Left lobe of liver (tissue), 2 donors: ENCODE results near the gene STRA6. TPM values are rescaled to one million over a fixed set of nuclear protein-coding genes. Genes with fewer than 3 reads are reported as not detected.
A peak's percentile ranks its signal among the peaks of the same experiment; 100 is the strongest.

Source experiments
- ATAC-seq: fragments of 200-7000 bp; cut with Tn5 transposase; one replicate; pipeline ENCODE4 v1.9.1; 2020; ENCODE audit warnings: mild to moderate bottlenecking, moderate library complexity
- DNase-seq: peaks from one replicate; pipeline ENCODE4 v3.0.0-alpha.2; 2020; ENCODE audit warnings: low spot score
- total RNA-seq: library from RNA; stranded (reverse); gene quantifications from one replicate; pipeline ENCODE4 v1.2.1, GENCODE V29; 2021
- donor health status: DM: no; HTN: no; CAD: no; lungs with moderate emphysema.
- donor health status: DM: no; HTN: yes; CAD: no.

STRA6 gene
- total RNA-seq, 1 donor from 2014 or later, result not detected

DNA sequence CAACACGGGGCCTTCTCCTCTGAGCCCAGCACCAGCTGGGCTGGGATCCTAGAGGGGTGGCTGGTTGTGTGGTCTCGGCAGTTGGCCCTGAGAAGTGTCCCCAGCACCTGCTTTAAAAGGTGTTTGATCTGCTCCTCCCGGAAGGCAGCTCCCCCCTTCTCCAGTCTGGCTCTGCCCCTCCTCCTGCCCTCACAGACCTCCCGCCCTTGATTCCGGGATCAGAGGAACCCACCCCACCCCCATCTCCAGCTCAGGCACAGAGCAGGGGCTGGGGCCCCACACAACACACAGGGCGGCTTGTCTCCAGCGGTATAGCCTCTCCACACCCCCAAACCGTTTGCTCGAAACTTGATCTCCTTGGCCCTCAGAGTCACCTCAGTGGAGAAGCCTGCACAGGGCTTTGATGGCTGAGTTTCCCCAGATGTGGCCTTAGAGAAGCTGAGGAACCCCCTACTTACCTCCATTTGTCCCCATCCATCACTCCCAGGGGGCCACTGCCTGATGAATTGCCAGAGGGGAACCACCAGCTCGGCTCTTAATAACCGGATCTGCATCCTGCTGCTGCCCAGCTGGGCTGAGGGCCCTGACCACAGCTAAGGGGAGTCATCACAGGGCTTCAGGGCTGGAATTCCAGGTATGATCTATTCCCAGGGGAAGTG, 6.4 kb upstream of the STRA6 start:
- ATAC-seq (no peak), DNase-seq (no peak)

DNA sequence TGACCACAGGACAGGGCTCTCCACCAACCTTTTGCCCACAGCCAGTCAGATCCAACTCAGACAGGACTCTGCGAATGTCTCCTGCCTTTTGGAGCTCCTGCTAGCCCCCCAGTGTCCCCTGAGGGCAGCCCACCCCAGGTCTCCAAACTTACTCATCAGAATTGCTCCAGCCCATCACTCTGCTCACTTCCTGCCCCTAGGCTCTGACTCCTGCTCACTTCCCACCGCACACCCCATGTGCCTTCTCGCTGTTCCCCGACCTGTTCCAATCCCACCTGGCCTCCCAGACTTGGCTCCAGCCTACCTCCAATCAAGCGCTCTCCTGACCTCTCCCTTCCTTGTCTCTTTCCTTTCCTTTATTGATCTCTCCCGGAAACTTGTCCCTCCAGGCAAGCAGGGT, 5.9 kb upstream of the STRA6 start:
- ATAC-seq (no peak), DNase-seq (no peak)

DNA sequence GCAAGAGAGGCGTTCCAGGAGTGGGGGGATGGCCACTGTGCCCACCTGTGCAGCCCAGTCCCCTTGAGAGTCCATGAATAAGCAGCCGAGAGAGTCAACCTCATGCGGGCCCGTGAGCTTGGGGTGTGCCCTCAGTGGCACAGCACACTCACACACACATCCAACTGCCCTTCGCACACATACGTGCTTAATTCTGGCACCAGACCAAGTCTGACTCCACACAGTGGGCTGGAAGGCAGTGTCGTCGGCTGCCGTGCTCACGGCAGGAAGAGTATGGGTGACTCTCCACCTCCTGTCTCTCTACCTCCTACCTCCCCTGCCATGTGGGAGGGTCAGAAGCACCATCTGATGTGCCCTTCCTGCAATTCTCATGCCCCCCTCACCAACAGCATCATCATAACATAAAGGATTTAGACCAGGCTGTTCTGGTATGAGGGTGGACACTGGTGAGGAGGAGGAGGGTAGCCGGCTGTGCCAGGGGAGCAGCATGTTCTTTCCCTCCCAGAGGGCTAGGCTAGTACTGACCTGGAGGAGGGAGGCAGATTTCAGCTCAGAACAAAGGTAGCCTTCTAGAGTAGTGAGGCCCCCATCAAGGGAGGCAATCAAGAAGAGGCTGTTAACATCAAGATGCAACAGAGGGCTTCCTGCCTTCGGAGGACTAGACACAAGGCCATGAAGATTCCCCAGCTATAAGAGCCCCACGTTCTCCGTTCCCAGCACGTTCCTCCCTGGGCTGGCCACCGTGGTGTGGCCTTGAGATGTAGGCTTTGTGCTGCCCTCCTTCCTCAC, 5.3 kb upstream of the STRA6 start:
- DNase-seq (no peak), ATAC-seq (no peak)

DNA sequence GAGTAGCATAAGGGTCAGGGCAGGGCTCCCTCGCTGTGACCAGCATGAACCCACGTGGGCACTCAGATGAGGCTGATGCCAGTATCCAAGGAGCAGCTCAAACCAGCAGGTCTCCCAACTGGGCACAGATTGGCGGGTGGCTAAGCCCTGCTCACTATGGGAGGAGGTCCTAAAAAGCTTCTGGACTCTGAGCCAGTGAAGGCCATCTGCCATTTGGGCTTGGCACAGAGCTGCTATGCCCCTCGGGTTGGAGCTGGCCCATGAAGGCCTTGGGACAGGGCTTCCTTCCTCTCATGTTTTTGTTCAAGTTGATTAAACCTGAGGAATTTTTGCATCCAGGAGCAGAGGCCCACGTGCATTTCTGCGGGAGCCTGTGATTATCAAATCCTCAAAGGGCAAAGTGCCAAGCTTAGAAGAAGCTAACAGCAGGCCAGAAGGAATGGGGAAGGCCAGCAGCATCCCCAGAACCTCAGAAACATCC, 4.3 kb upstream of the STRA6 start:
- no peak for DNase-seq

DNA sequence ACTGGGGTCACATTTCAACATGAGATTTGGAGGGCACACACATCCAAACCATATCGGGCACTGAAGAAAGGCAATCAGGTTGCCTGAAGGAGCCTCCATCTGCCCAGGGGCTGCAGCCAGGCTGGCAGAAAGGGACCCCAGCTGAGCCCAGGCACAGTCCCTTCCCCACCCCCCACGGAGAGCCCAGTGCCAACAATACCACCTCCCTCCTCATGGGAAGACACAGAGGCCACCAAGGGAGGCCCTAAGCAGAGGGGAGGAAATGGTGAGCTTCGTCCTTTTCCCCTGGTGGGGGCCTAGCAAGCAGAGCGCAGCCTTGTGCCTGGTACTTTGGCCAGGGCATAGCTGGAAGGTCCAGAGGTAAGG, 3.0 kb upstream of the STRA6 start:
- no peak for DNase-seq
- no peak for ATAC-seq

More for the DNA sequence above, 4.3 kb upstream of the STRA6 start:
- ATAC-seq, result no peak

DNA sequence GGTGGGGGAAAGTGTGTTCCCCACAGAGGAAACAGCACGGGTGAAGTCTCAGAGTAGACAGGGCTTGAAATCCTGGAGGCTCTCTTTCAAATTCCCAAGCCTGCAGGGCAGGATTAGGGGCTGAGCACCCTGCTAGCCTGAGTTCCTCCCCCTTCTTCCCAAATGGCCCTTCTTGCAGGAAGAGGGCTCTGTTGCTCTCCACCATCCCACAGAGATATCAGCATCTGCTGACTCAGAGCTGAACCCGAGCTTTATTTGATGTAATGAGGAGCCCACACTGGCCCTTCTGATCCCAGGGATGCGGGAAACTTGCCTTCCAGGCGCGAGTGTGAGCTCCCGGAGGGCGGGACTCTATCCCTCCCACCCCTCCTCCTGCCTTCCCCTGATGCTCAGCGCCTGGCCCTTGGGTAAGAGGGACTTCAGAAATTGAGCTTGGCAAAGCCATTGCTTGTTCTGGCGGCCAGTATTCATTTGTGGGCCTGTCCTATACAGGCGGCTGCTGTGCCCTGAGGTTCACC, 1.4 kb upstream of the STRA6 start:
- no peak for DNase-seq
- ATAC-seq, result no peak

DNA sequence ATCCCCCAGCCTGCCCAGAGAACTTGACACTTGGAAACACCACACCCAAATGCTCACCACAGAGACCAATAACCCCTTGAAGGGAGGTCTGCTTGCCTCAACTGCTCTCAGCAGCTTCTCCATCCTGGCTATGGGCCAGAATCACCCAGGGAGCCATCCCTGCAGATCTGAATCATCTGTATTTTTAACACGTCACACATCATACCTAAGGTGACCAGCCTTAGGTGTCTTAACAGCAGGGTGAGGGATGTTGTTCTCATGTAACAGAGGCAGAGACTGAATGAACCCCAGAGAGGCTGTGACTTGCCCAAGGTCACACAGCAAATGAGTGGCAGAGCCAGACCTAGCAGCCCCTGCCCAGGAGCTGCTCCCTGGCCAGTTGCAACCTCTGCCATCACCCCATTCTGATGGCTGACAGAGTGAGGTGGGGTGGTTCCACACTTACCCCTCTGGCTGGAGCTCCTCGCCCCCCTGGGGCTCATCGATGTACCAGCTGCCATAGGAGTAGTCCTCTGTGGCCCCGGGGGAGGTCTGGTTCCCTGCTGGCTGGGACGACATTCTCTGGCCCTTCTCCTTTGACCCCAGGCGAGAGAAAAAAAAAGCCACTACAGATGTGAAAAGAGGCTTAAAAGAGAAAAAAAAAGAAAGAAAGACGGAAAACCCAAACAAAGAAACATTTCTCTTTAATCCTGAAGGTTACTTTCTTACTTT, 722 bp downstream of the STRA6 start:
- no peak for DNase-seq
- no peak for ATAC-seq

DNA sequence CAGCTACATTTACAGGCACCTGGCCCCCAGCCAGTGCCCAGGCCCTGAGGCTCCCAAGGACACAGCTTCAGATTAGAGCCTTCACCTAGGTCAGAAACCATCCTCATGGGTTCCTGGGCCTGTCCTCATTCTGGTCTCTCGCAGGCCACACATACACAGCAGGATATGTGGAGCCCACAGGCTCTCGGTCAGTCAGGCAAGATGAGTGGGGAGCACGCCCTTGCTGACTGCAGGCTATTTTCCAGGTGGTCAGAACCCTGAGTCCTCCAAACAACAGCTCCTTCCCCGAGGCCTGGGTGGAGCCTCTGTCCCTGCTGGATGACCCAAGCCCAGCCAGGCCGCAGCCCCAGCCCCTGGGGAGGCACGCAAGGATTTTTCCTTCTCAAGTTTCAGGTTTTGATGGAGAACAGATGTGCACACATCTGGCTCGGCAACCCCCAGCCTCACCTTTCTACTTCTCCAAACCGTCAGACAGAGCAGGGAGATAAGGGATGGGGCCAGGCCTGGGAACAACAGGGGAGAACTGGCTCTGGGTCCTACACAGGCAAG, 1.6 kb downstream of the STRA6 start:
- DNase-seq, result no peak
- no peak for ATAC-seq

DNA sequence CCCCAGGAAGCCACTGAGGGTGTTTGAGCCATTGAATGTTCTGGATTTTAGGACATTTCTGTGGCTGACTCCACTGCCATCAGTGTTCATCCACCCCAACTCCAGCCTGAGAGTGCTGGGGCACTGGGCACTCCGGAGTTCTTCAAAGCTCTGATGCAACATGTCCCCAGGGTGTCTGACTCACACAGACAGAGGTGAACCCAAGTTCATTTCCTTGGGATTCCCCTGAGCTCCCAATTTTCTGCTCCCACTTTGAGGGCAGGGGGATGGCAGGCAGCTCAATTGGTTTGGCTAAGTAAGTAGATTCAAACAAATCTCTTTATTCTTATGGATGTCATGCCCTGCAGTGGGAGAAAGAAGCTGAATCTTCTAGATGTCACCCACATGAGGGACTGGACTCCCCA, 2.2 kb downstream of the STRA6 start:
- ATAC-seq (peak; percentile 17), DNase-seq (no peak)

DNA sequence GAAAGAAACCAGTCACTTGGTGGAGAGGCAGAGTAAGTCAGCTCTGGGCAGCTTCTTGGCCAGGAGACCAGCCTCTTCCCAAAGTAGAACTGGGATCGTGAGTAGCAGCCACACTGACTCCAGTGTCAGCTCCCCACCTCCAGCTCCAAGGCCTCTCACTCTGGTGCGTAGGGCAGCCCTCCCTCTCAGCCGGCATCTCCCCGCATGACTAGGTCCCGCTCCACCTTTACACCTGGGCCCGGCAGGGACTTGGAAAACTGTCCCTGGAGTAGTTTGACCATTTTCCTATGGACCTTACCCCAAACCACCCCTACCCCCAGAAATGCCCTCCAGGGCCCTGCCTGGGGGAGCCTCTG, 3.3 kb downstream of the STRA6 start:
- DNase-seq (no peak), ATAC-seq (no peak)

DNA sequence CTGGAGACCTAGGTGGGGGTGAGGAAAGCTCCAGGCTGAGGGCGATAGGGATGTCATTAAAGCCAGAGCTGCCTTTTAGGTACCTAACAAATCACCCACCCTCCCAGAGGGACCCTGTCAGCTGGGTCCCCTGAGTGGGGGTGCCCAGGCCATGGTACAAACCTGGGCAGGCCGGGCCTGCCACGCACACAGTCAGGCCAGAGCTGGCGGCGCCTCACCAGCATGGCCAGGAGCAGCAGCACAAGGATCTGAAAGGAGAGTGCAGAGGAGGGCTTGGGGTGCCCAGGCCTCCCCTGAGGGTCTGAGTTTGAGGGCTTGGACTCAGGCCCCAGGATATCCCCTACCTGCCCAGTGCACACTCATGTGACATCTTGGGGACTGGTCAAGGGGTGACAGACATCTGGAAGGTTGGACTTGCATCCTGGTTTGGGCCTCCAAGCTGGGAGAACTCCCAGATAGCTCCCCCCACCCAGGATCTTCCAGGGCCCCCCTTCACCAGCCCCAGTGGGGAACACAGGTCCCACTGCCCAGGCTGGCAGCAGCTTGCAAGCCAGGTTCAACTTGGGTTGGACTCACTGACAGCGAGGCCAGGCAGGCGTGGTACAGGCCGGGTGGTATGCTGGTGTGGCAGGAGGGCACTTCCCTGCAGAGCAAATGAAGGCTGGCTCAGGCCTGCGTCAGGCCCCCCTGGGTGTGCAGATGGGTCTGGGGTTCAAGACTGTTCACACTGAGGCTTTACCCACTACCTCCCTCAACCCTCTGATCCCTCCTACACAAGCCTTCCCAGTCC, 5.2 kb downstream of the STRA6 start:
- DNase-seq (no peak), ATAC-seq (no peak)

DNA sequence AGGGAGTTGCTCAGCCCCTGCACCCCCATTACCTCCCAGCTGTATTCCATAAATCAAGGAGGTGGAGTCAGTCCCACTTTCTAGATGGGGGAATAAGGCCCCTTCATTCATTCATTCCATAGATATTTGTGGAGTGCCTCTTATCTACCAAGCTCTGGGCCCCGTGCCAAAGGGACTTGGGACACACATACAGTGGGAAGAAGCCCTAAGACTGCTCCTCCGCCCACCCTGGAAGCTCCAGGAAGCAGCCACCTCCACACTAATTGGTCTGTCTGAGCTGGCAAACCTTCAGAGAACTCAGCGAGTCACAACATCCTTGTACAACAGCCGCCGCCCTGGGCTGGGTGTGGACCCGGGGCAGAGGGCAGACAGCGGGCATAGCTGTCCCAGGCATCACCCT, 6.4 kb downstream of the STRA6 start:
- DNase-seq, result no peak
- ATAC-seq, result no peak

DNA sequence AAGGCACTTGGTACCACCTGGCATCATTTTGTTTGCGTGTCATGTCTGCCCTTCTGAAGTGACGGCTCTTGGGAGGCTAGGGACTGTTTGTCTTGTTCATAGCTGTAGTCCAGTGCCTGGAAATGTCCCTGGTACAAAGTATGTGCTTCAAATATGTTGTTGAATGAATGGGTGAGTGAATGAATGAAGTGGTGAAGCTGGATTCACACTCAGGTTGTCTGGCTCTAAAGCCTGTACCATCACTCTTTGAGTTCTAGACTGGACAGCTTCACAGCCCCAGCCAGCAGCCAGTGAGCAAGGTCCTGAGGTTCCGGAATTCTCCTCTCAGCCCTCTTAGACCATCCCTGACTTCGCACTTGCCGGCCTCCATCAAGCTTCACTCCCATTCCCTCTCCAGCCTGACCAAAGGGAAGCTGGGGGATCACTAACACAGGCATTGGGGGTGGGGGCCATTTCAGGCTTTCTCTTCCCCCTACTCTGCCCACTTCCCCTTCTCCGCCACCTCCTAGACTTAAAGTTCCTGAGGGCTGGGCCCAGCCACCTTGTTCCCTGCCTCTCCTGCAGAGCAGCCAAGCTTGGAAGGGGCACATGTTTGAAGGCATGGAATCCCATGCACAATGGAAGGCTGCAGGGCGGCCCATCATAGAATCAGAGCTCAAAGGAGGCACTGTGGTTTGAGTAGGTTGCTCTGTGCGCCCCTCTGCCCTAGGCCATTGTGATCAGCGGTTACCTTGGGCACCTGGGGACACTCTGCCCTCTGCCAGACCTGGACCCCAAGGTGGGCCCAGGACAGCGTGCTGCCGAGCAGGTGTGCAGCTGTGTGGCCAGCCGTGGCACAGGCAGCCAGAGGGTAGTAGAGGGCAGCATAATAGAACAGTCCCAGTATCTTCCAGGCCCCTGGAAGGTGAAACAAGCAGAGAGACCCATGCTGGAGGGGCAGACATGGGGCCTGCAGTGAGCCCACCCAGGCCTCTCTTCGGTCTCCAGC, 7.7 kb downstream of the STRA6 start:
- no peak for ATAC-seq
- no peak for DNase-seq

DNA sequence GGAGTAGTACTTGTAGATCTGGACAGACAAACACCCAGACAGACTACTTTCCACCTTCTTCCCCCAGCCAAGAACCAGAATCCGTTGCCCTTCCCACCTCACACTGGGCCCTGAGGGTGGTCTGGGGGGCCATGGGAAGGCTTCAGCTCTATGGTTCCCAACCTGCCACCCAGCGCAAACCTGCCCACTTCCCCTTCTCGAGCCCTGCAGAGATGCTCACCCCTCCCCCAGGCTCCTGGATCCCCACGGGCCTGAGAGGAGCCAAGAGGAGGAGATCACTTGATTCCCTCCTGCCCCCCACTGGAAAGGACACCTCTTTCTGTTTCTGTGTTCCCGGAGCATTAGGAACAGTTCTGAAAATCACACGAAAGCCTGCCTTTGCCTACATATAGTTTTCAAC, 8.7 kb downstream of the STRA6 start:
- DNase-seq (no peak), ATAC-seq (no peak)

DNA sequence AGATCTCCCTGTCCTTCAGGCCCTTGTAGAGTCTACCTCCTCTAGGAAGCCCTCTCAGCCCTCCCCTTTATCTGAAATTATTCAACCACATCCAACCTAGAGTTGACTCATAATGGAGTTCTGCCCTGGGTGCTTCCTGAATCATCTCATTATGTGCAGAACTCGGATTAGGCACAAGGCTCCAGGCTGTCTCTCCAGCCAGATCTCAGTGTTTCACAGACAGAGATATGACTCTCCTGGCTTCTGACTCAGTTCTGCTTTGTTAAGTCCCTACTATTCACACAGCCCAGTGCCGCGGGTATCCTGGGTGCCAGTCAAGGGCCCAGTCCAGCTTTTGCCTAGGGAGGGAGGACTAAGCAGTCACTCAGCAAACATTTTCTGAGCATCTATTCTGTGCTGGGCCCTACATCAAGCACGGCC, 9.3 kb downstream of the STRA6 start:
- DNase-seq (no peak), ATAC-seq (no peak)

DNA sequence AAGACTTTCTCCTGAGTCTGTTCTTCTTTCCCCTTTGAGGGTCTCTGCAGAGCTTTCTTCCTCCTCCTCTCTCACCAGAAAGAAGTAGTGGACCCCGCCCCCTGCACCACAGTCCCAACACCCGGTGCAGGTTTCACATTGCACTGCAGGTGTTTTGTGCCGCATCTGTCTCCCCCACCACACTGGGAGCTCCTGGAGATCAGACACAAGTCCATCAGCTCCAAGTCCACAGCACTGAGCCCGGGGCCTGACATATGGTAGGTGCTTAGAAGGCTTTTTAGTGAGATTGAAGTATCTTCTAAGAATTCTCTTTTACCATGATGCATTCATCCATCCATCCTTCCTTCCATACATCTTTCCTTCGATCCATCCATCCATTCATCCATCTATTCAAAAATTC, 9.8 kb downstream of the STRA6 start:
- DNase-seq (no peak), ATAC-seq (no peak)

DNA sequence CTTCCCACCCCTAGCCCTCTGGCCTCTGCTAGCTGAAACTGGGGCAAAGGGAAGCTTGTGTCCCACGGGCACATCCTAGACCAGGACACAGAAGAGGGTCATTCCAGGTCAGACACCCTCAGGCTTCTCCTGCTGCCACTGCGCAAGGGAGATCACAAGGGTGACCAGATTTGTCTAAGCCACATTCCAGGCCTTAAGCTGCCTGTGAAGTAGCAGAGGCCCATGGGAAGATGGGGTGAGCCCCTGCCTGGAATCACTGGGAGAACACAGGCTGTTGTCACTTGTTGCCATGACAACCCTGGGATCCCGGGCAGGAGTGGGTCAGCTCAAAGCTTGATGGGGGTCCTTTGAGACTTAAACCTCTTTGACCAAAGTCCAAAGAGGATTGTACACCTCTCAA, 10.8 kb downstream of the STRA6 start:
- ATAC-seq (no peak), DNase-seq (no peak)

DNA sequence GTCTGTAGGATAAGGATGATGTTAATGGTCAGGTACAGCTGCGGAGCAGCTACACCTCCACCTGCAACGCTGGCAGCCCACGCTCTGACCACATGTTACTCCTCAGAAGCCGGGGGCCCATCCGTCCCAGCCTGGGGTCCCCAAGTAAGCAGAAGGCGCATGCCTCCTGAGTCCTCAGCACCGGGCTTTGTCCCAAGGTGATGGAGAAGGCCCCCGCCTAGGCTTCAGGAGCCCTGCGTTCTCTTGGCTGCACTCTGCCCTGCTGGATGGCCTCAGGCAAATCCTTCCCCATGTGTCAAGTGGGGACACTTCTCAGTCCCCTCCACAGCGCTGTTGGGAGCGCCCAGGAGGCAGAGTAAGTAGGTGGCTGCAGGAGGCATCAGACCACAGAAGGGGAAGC, 14.4 kb downstream of the STRA6 start:
- DNase-seq (no peak), ATAC-seq (no peak)

DNA sequence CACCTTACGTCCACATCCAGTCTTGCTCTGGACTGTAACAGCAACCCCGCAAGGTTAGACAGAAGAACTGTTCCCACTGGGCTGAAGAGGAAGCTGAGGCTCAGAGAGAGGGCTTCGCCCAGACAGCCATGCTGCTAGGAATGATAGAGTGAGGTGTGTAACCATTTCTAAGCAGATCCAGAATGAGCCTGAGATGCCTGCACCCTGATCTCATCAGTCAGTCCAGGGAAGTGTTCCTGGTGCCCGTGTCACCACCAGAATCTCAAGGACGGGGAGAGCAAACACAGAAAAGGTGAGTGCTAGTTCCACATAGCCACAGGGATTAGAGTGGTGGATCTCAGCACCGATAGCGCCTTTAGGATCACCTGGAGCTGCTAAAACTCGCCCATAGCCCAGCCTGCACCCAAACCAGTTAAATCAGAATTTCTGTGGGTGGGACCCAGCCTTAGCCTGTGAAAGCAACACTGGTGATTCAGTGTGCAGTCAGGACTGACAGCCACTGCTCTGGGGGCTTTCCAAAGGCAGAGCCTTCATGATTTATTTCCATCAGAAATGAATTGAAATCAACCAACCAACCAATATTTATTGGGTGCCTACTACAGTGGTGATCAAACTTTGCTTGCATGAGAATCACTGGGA, 16.8 kb downstream of the STRA6 start:
- no peak for ATAC-seq
- DNase-seq, result no peak
